Thyroid gland (tissue), 4 donors: ENCODE measurements around the gene ILDR2. TPM values are rescaled to one million over a fixed set of nuclear protein-coding genes. Genes with fewer than 3 reads are reported as not detected.

ENCODE experiments used
- DNase-seq, 2 donors: peaks; one replicate each; pipeline ENCODE4 v3.0.0-alpha.2; 2019
- H3K27ac ChIP-seq, 3 donors: fragments of 200-600 bp; sonication (generic); 1 replicate in 2 of 3; 2 replicates in 1 of 3; pipeline ENCODE4 v1.5.1; 2016 to 2019; ENCODE audit warnings: mild to moderate bottlenecking in 1 of 3, moderate library complexity in 1 of 3
- H3K27me3 ChIP-seq: fragments of 200-600 bp; sonication (generic); one replicate; pipeline ENCODE4 v1.5.1; 2019
- H3K36me3 ChIP-seq, 2 donors: fragments of 200-600 bp; sonication (generic); one replicate each; pipeline ENCODE4 v1.5.1; 2016 to 2019
- H3K4me1 ChIP-seq, 2 donors: fragments of 200-600 bp; sonication (generic); one replicate each; pipeline ENCODE4 v1.5.1; 2017 to 2019
- H3K4me3 ChIP-seq, 3 donors: fragments of 200-600 bp; sonication (generic); replicated peaks in 1 of 3; 1 replicate in 2 of 3; 2 replicates in 1 of 3; pipeline ENCODE4 v1.5.1; 2016; ENCODE audit warnings: mild to moderate bottlenecking in 1 of 3
- H3K9me3 ChIP-seq: fragments of 200-600 bp; sonication (generic); one replicate; pipeline ENCODE4 v1.5.1; 2017
- CTCF ChIP-seq, 6 experiments: fragments of 200-600 bp in 3 of 6; fragments of 450-650 bp in 3 of 6; sonication (generic) in 3 of 6; IDR thresholded peaks; one replicate each; pipeline ENCODE4 v1.5.1; 2016 to 2019; ENCODE audit warnings: antibody characterized with exemption in 6 of 6, mild to moderate bottlenecking in 2 of 6, inconsistent platforms in 1 of 6, moderate library complexity in 1 of 6
- POLR2A ChIP-seq, 2 donors: fragments of 450-650 bp; IDR thresholded peaks; one replicate each; pipeline ENCODE4 v1.6.1; 2017; ENCODE audit warnings: antibody characterized with exemption in 2 of 2, mild to moderate bottlenecking in 2 of 2, moderate library complexity in 1 of 2
- WGBS, 2 donors: methylation state at CpG; one replicate each; pipeline ENCODE4 v1.1.5; 2017; 5-methylcytosine and 5-hydroxymethylcytosine counted together
- intact Hi-C: fragments of 100-400 bp; cut with DNase I; formaldehyde crosslinking; loops from one replicate; pipeline ENCODE4 v1.15.1; 2023
- total RNA-seq, 4 donors: library from RNA; depleted of rRNA; stranded (reverse); fragments of >200 nt; gene quantifications; one replicate each; pipeline ENCODE4 v1.2.3, GENCODE V29; 2016

ILDR2 gene
- total RNA-seq, 4 donors from 2014 or later, result 0.40 to 0.89 (median 0.76) TPM

DNA sequence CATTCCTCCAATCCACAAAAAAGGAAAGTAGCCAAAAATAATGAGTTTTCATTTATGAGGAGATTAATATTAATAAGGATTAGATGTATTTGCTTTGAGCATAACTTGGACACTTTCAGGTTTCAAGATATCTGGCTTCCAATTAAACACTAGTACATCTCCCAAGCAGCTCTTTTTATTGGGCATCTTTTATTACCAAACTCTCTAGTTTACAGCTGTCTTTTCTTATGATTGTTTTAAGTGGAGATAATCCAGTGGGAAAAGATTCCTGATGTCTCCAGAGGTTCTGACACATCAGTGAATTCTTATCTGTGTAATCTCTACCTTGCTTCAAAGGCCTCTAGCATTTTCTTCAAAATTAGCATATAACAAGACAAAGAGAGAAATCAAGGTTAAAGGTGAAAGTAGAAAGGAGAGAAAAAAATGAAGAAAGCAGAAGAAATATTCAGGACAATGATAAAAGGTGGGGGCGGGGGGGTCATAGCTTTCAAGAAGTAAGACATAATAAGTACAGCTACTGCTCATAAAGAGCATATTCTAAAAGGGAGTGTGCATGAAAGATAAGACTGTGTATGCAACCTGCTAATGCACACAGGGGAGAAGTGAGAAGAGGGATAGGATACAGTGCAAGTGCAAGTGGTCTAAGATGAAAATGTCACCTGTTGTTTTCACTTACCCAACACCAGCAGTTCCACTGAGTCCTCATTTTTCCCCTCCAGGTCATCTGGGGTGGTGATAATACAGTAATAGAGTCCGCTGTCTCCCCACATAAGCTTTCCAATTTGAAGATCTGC lies 19.1 kb downstream of the ILDR2 start:
- TF ChIP-seq POLR2A (IDR thresholded peaks at IDR 0.05), result no peak
- no peak for TF ChIP-seq CTCF (IDR thresholded peaks at IDR 0.05)
- no peaks in the 10 kb centered on the region for H3K4me1 ChIP-seq
- H3K36me3 ChIP-seq, result no peaks in the 10 kb centered on the region
- no peak overlapping the region for H3K27ac ChIP-seq
- intact Hi-C loops, result no loop called here
- no peak overlapping the region for H3K4me3 ChIP-seq
- no peaks in the 10 kb centered on the region for H3K9me3 ChIP-seq
- no peak for DNase-seq
- WGBS, 2 donors, result 86 to 95% methylated on average over 2 of the region's 2 CpGs
- H3K27me3 ChIP-seq, result no peaks in the 10 kb centered on the region

- no peak overlapping the region for H3K27ac ChIP-seq
- H3K4me1 ChIP-seq, result no peaks in the 10 kb centered on the region
- intact Hi-C loops, result no loop called here
- H3K4me3 ChIP-seq, result no peak overlapping the region
- H3K27me3 ChIP-seq, result no peaks in the 10 kb centered on the region
- no peak for DNase-seq
- TF ChIP-seq CTCF (IDR thresholded peaks at IDR 0.05) (no peak), POLR2A (IDR thresholded peaks at IDR 0.05) (no peak)
- no peaks in the 10 kb centered on the region for H3K36me3 ChIP-seq
- no peaks in the 10 kb centered on the region for H3K9me3 ChIP-seq
Measured at GRCh38 chr1:166953491-166953890, 21.8 kb downstream of the ILDR2 start.

- DNase-seq, result no peak
- 64 to 68% methylated on average over 4 of the region's 4 CpGs for WGBS, 2 donors
Measured at GRCh38 chr1:166952002-166952746, 23.2 kb downstream of the ILDR2 start.

GRCh38 chr1:166951050-166951449 lies 24.3 kb downstream of the ILDR2 start:
- peaks cover 0 to 7% of the 10 kb centered on the region in 2 donors for H3K4me1 ChIP-seq
- intact Hi-C loops, result no loop called here
- WGBS, 2 donors, result 91 to 94% methylated on average over 2 of the region's 2 CpGs

More at GRCh38 chr1:166952002-166952746, 23.2 kb downstream of the ILDR2 start:
- TF ChIP-seq POLR2A (IDR thresholded peaks at IDR 0.05), result no peak
- no peak for TF ChIP-seq CTCF (IDR thresholded peaks at IDR 0.05)
- peaks cover 0 to 6% of the 10 kb centered on the region in 2 donors for H3K4me1 ChIP-seq
- no peaks in the 10 kb centered on the region for H3K27me3 ChIP-seq
- no peaks in the 10 kb centered on the region for H3K36me3 ChIP-seq
- intact Hi-C loops, result no loop called here
- H3K4me3 ChIP-seq, result no peak overlapping the region
- no peak overlapping the region for H3K27ac ChIP-seq
- H3K9me3 ChIP-seq, result no peaks in the 10 kb centered on the region

More at GRCh38 chr1:166951050-166951449, 24.3 kb downstream of the ILDR2 start:
- DNase-seq, result no peak
- Histone ChIP-seq H3K27ac (no peak overlapping the region), H3K4me3 (no peak overlapping the region), H3K9me3 (no peaks in the 10 kb centered on the region), H3K36me3 (no peaks in the 10 kb centered on the region), H3K27me3 (no peaks in the 10 kb centered on the region)
- TF ChIP-seq CTCF (IDR thresholded peaks at IDR 0.05) (no peak), POLR2A (IDR thresholded peaks at IDR 0.05) (no peak)
